ENCODE data around the gene GAS2L2. TPM values are rescaled to one million over a fixed set of nuclear protein-coding genes. Genes with fewer than 3 reads are reported as not detected.

The GAS2L2 gene
- polyA plus RNA-seq, 1 donor from 2014 or later, result 0.38 TPM

GRCh38 chr17:35791681-35792350, 38.8 kb upstream of the GAS2L2 start:
- H3K4me2 ChIP-seq (ENCODE audit: low read length), result no peak overlapping the region
- no peaks in the 10 kb centered on the region for H3K36me3 ChIP-seq (ENCODE audit: insufficient read depth, low read length)
- H3F3A ChIP-seq (ENCODE audit: insufficient read depth, low read length, poor library complexity, severe bottlenecking), result no peaks in the 10 kb centered on the region
- H3K4me3 ChIP-seq (ENCODE audit: low read length), result no peak overlapping the region
- H2AFZ ChIP-seq (ENCODE audit: low read depth, low read length), result no peak overlapping the region
- peaks cover 43% of the 10 kb centered on the region for H3K27me3 ChIP-seq (ENCODE audit: insufficient read depth, low read depth, low read length)
- H3K9me2 ChIP-seq (ENCODE audit: insufficient read depth, low read length), result no peaks in the 10 kb centered on the region
- H3K9me3 ChIP-seq (ENCODE audit: low read length), result no peaks in the 10 kb centered on the region
- H4K20me1 ChIP-seq (ENCODE audit: insufficient read depth), result no peaks in the 10 kb centered on the region
- TF ChIP-seq SMC3 (conservative IDR thresholded peaks at IDR 0.05; ENCODE audit: poor library complexity), result no peak
- no peak overlapping the region for H3K27ac ChIP-seq (ENCODE audit: low read length)
- H3K9ac ChIP-seq (ENCODE audit: low read length), result no peak overlapping the region
- H3K79me2 ChIP-seq (replicated peaks; ENCODE audit: insufficient read depth, low read length), result no peaks in the 10 kb centered on the region

- no peak overlapping the region for H3K4me2 ChIP-seq (ENCODE audit: low read length)
- H4K20me1 ChIP-seq (ENCODE audit: insufficient read depth), result no peaks in the 10 kb centered on the region
- H2AFZ ChIP-seq (ENCODE audit: low read depth, low read length), result no peak overlapping the region
- no peak for TF ChIP-seq REST (IDR thresholded peaks at IDR 0.05; ENCODE audit: borderline replicate concordance)
- no peak for TF ChIP-seq MXI1 (conservative IDR thresholded peaks at IDR 0.05; ENCODE audit: poor library complexity, severe bottlenecking)
- TF ChIP-seq EZH2 (IDR thresholded peaks at IDR 0.05; ENCODE audit: borderline replicate concordance, insufficient read depth, low read length, poor library complexity, severe bottlenecking), result no peak
- TF ChIP-seq SMC3 (conservative IDR thresholded peaks at IDR 0.05; ENCODE audit: poor library complexity), result no peak
- TF ChIP-seq RAD21 (conservative IDR thresholded peaks at IDR 0.05), result no peak
- no peaks in the 10 kb centered on the region for H3K36me3 ChIP-seq (ENCODE audit: insufficient read depth, low read length)
- no peak overlapping the region for H3K27ac ChIP-seq (ENCODE audit: low read length)
- H3K27me3 ChIP-seq (ENCODE audit: insufficient read depth, low read depth, low read length), result peaks cover 34% of the 10 kb centered on the region
- H3K9me2 ChIP-seq (ENCODE audit: insufficient read depth, low read length), result no peaks in the 10 kb centered on the region
- no peak overlapping the region for H3K4me3 ChIP-seq (ENCODE audit: low read length)
- H3F3A ChIP-seq (ENCODE audit: insufficient read depth, low read length, poor library complexity, severe bottlenecking), result no peaks in the 10 kb centered on the region
- no peaks in the 10 kb centered on the region for H3K9me3 ChIP-seq (ENCODE audit: low read length)
- H3K9ac ChIP-seq (ENCODE audit: low read length), result no peak overlapping the region
- H3K79me2 ChIP-seq (replicated peaks; ENCODE audit: insufficient read depth, low read length), result no peaks in the 10 kb centered on the region
Measured at GRCh38 chr17:35790841-35791240, 37.8 kb upstream of the GAS2L2 start.

DNA sequence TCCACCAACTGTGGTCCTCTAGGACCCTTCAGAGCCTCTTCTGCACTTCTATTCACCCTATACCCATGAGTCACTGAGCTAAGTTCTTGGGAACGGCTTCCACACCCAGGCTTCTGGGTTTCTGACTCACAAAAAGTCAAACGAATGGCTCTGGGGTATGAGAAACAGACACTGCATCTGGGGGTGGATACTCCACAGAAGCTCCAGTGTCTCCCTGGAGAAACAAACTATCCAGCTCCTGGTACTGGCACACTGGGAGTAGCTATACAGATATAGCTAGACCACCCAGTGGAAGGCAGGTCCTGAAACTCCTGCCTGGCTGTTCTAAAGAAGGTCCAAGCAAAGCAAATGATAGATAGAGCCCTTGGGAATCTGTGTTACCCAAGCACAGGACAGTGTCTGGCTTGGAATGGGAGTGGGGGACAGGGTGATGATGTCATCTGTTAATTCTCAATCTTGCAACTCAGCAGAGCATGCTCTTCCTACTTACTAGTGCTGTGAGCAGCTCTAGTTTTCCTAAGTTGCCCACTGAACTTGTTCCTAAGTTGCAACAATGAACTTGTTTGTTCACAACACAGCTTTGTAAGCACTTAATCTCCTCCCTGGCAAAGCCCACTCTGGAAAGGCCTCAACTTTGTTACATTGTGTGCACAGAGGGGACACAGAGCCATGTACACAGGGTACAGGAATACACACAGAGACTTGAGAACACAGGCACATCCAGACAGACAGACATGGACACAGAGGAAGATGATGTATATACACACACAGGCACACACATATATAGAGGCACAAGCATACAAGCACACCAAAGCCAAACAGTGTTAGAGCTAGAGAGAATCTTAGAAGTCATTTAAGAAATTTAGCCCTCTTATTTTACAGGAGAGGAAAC, 35.7 kb upstream of the GAS2L2 start:
- Histone ChIP-seq H3K9me2 (ENCODE audit: insufficient read depth, low read length) (no peaks in the 10 kb centered on the region), H3K27ac (ENCODE audit: low read length) (no peak overlapping the region), H3K9me3 (ENCODE audit: low read length) (no peaks in the 10 kb centered on the region), H3K36me3 (ENCODE audit: insufficient read depth, low read length) (no peaks in the 10 kb centered on the region), H3K4me2 (ENCODE audit: low read length) (no peak overlapping the region), H3K79me2 (replicated peaks; ENCODE audit: insufficient read depth, low read length) (no peaks in the 10 kb centered on the region), H3K27me3 (ENCODE audit: insufficient read depth, low read depth, low read length) (peaks cover 13% of the 10 kb centered on the region), H2AFZ (ENCODE audit: low read depth, low read length) (no peak overlapping the region), H4K20me1 (ENCODE audit: insufficient read depth) (no peaks in the 10 kb centered on the region), H3K4me3 (ENCODE audit: low read length) (no peak overlapping the region), H3F3A (ENCODE audit: insufficient read depth, low read length, poor library complexity, severe bottlenecking) (no peaks in the 10 kb centered on the region), H3K9ac (ENCODE audit: low read length) (no peak overlapping the region)
- TF ChIP-seq REST (IDR thresholded peaks at IDR 0.05; ENCODE audit: borderline replicate concordance), result no peak
- TF ChIP-seq TAF1 (IDR thresholded peaks at IDR 0.05; ENCODE audit: low read depth), result no peak
- no peak for TF ChIP-seq EZH2 (IDR thresholded peaks at IDR 0.05; ENCODE audit: borderline replicate concordance, insufficient read depth, low read length, poor library complexity, severe bottlenecking)
- TF ChIP-seq SMC3 (conservative IDR thresholded peaks at IDR 0.05; ENCODE audit: poor library complexity), result no peak
- no peak for TF ChIP-seq EP300 (conservative IDR thresholded peaks at IDR 0.05; ENCODE audit: poor library complexity, severe bottlenecking)
- no peak for TF ChIP-seq CTCF (IDR thresholded peaks at IDR 0.05; ENCODE audit: poor library complexity, severe bottlenecking)
- TF ChIP-seq RAD21 (conservative IDR thresholded peaks at IDR 0.05), result no peak
- TF ChIP-seq MXI1 (conservative IDR thresholded peaks at IDR 0.05; ENCODE audit: poor library complexity, severe bottlenecking), result no peak
- no peak for TF ChIP-seq POLR2AphosphoS5 (IDR thresholded peaks at IDR 0.05)

All from neural cell (in vitro differentiated cells).